Chondrocyte (in vitro differentiated cells): ENCODE measurements around the gene USP27X. TPM values are rescaled to one million over a fixed set of nuclear protein-coding genes. Genes with fewer than 3 reads are reported as not detected.
A peak's percentile ranks its signal among the peaks of the same experiment; 100 is the strongest.

Experiments
- DNase-seq: peaks from one replicate; pipeline ENCODE4 v3.0.0; 2021; ENCODE audit warnings: mixed read lengths, low spot score
- H3K27ac Mint-ChIP-seq: one replicate; pipeline ENCODE4 v1.8.0; 2021; ENCODE audit warnings: mild to moderate bottlenecking, moderate library complexity, mixed read lengths; ENCODE audit not compliant: unreplicated experiment
- H3K27me3 Mint-ChIP-seq: 2 replicates; pipeline ENCODE4 v1.8.0; 2021; ENCODE audit warnings: low read depth, mixed read lengths
- H3K36me3 Mint-ChIP-seq: 2 replicates; pipeline ENCODE4 v1.8.0; 2021; ENCODE audit warnings: low read depth, mixed read lengths
- H3K4me1 Mint-ChIP-seq: 2 replicates; pipeline ENCODE4 v1.8.0; 2021; ENCODE audit warnings: low read depth, mild to moderate bottlenecking, mixed read lengths
- H3K4me3 Mint-ChIP-seq: one replicate; pipeline ENCODE4 v1.8.0; 2021; ENCODE audit warnings: mild to moderate bottlenecking, moderate library complexity, mixed read lengths; ENCODE audit not compliant: unreplicated experiment
- H3K9me3 Mint-ChIP-seq: 2 replicates; pipeline ENCODE4 v1.8.0; 2021; ENCODE audit warnings: low read depth, mixed read lengths
- CTCF ChIP-seq: fragments of 200-600 bp; sonication (generic); IDR thresholded peaks from 2 replicates; pipeline ENCODE4 v1.5.0; 2021; ENCODE audit warnings: antibody characterized with exemption, mild to moderate bottlenecking, moderate library complexity
- total RNA-seq: library from RNA; stranded (reverse); gene quantifications from 3 replicates; pipeline ENCODE4 v1.2.1, GENCODE V29; 2021

Gene USP27X
- total RNA-seq, 1 donor from 2014 or later, result 3.2 TPM

DNA sequence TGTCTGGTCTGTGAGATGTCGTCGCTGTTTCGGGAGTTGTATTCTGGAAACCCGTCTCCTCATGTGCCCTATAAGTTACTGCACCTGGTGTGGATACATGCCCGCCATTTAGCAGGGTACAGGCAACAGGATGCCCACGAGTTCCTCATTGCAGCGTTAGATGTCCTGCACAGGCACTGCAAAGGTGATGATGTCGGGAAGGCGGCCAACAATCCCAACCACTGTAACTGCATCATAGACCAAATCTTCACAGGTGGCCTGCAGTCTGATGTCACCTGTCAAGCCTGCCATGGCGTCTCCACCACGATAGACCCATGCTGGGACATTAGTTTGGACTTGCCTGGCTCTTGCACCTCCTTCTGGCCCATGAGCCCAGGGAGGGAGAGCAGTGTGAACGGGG, 1.4 kb downstream of the USP27X start:
- Mint-ChIP-seq H3K4me1 (peaks cover 9% of the 10 kb centered on the region), H3K36me3 (peaks cover 2% of the 10 kb centered on the region), H3K27ac (no peak overlapping the region), H3K9me3 (peaks cover 10% of the 10 kb centered on the region), H3K27me3 (no peaks in the 10 kb centered on the region), H3K4me3 (no peak overlapping the region)
- no peak for DNase-seq
- no peak for TF ChIP-seq CTCF

GRCh38 chrX:49884290-49884862, 5.1 kb downstream of the USP27X start:
- no peaks in the 10 kb centered on the region for H3K27me3 Mint-ChIP-seq
- H3K27ac Mint-ChIP-seq, result no peak overlapping the region
- TF ChIP-seq CTCF, result peak; percentile 76
- DNase-seq, result no peak
- peaks cover 2% of the 10 kb centered on the region for H3K36me3 Mint-ChIP-seq
- H3K4me3 Mint-ChIP-seq, result no peak overlapping the region
- peaks cover 10% of the 10 kb centered on the region for H3K9me3 Mint-ChIP-seq
- peaks cover 9% of the 10 kb centered on the region for H3K4me1 Mint-ChIP-seq

DNA sequence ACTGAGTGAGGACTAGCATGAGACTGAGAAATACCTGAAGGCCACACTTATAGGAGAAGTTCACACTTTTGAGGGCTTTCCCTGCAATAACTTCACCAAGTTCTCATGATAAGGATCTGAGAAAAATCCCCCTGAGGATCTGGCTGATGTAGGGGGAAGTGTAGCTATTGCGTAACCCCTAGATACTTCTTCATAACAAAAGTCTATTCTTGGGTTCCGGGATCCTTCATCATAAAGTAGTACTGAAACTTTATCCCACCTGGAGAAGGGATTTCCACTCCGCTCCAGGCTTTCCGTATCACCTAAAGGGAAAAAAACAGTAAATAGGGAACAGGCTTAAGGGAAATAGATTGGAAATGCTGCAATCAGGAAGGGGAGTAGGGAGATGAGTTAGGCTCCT, 13.3 kb downstream of the USP27X start:
- Mint-ChIP-seq H3K36me3 (no peaks in the 10 kb centered on the region), H3K9me3 (peaks cover 21% of the 10 kb centered on the region), H3K27me3 (peaks cover 2% of the 10 kb centered on the region), H3K4me3 (no peak overlapping the region), H3K27ac (no peak overlapping the region), H3K4me1 (no peaks in the 10 kb centered on the region)
- no peak for DNase-seq
- TF ChIP-seq CTCF, result no peak

DNA sequence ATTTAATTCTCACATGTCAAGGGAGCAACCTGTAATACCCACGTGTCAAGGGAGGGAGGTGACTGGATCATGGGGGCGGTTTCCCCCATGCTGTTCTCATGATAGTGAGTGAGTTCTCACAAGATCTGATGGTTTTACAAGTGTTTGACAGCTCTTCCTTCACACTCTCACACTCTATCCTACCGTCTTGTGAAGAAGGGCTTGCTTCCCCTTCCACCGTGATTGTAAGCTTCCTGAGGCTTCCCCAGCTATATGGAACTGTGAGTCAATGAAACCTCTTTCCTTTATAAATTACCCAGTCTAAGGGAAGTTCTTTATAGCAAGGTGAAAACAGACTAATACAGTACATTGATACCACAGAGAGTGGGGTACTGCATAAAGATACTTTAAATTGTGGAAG, 17.7 kb downstream of the USP27X start:
- H3K36me3 Mint-ChIP-seq, result no peaks in the 10 kb centered on the region
- peaks cover 7% of the 10 kb centered on the region for H3K27me3 Mint-ChIP-seq
- no peak for DNase-seq
- no peak overlapping the region for H3K4me3 Mint-ChIP-seq
- no peak for TF ChIP-seq CTCF
- H3K4me1 Mint-ChIP-seq, result no peaks in the 10 kb centered on the region
- no peak overlapping the region for H3K27ac Mint-ChIP-seq
- peaks cover 22% of the 10 kb centered on the region for H3K9me3 Mint-ChIP-seq

DNA sequence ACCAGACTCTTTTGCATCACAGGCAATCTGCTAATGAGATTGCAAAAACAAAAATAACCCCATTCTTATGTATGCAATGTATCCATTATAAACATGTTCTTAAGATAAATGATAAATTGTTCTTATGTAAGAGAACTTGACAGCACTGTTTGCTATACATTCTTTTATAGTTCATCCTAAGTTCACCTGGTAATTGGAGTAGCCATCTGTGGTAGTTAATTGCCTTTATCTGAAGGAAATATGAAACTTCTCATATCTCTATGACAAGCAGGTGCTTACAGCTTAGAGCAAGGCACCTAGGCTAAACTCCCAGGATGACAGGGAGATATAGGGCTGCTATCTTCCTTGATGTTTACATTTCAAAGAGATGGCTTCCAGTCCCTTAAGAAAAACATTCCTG, 21.8 kb downstream of the USP27X start:
- H3K27ac Mint-ChIP-seq, result no peak overlapping the region
- peaks cover 11% of the 10 kb centered on the region for H3K27me3 Mint-ChIP-seq
- DNase-seq, result no peak
- H3K9me3 Mint-ChIP-seq, result peaks cover 16% of the 10 kb centered on the region
- H3K4me1 Mint-ChIP-seq, result no peaks in the 10 kb centered on the region
- no peaks in the 10 kb centered on the region for H3K36me3 Mint-ChIP-seq
- no peak for TF ChIP-seq CTCF
- no peak overlapping the region for H3K4me3 Mint-ChIP-seq
